ENCODE data around the gene CYB561D2.
A peak's percentile ranks its signal among the peaks of the same experiment; 100 is the strongest.

CYB561D2 gene

GRCh38 chr3:50333744-50334328 lies 16.8 kb upstream of the CYB561D2 start:
- TF ChIP-seq FOXM1 (IDR thresholded peaks at IDR 0.05; ENCODE audit: borderline replicate concordance, low read depth) (no peak), ZBTB7A (IDR thresholded peaks at IDR 0.05; ENCODE audit: low read depth) (no peak), CEBPB (IDR thresholded peaks at IDR 0.05) (no peak), EGR1 (IDR thresholded peaks at IDR 0.05) (no peak), CREB1 (IDR thresholded peaks at IDR 0.05; ENCODE audit: low read depth) (no peak), TEAD4 (IDR thresholded peaks at IDR 0.05) (no peak), TCF12 (IDR thresholded peaks at IDR 0.05; ENCODE audit: low read depth) (no peak), NFIC (IDR thresholded peaks at IDR 0.05) (no peak), TAF1 (IDR thresholded peaks at IDR 0.05; ENCODE audit: low read depth) (no peak), YY1 (IDR thresholded peaks at IDR 0.05; ENCODE audit: low read depth) (no peak), EP300 (IDR thresholded peaks at IDR 0.05; ENCODE audit: borderline replicate concordance) (no peak), RAD21 (IDR thresholded peaks at IDR 0.05; ENCODE audit: low read depth) (no peak)
- TF ChIP-seq, protein P1, sequence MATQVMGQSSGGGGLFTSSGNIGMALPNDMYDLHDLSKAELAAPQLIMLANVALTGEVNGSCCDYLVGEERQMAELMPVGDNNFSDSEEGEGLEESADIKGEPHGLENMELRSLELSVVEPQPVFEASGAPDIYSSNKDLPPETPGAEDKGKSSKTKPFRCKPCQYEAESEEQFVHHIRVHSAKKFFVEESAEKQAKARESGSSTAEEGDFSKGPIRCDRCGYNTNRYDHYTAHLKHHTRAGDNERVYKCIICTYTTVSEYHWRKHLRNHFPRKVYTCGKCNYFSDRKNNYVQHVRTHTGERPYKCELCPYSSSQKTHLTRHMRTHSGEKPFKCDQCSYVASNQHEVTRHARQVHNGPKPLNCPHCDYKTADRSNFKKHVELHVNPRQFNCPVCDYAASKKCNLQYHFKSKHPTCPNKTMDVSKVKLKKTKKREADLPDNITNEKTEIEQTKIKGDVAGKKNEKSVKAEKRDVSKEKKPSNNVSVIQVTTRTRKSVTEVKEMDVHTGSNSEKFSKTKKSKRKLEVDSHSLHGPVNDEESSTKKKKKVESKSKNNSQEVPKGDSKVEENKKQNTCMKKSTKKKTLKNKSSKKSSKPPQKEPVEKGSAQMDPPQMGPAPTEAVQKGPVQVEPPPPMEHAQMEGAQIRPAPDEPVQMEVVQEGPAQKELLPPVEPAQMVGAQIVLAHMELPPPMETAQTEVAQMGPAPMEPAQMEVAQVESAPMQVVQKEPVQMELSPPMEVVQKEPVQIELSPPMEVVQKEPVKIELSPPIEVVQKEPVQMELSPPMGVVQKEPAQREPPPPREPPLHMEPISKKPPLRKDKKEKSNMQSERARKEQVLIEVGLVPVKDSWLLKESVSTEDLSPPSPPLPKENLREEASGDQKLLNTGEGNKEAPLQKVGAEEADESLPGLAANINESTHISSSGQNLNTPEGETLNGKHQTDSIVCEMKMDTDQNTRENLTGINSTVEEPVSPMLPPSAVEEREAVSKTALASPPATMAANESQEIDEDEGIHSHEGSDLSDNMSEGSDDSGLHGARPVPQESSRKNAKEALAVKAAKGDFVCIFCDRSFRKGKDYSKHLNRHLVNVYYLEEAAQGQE (IDR thresholded peaks at IDR 0.05; ENCODE audit: low read depth): no peak
- TF ChIP-seq, protein P2, sequence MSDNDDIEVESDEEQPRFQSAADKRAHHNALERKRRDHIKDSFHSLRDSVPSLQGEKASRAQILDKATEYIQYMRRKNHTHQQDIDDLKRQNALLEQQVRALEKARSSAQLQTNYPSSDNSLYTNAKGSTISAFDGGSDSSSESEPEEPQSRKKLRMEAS (IDR thresholded peaks at IDR 0.05): no peak
- TF ChIP-seq, protein P3, sequence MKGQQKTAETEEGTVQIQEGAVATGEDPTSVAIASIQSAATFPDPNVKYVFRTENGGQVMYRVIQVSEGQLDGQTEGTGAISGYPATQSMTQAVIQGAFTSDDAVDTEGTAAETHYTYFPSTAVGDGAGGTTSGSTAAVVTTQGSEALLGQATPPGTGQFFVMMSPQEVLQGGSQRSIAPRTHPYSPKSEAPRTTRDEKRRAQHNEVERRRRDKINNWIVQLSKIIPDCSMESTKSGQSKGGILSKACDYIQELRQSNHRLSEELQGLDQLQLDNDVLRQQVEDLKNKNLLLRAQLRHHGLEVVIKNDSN (IDR thresholded peaks at IDR 0.05): no peak

- TF ChIP-seq CREB1 (IDR thresholded peaks at IDR 0.05; ENCODE audit: low read depth) (no peak), TCF12 (IDR thresholded peaks at IDR 0.05; ENCODE audit: low read depth) (no peak), EGR1 (IDR thresholded peaks at IDR 0.05) (no peak), FOXM1 (IDR thresholded peaks at IDR 0.05; ENCODE audit: borderline replicate concordance, low read depth) (no peak), YY1 (IDR thresholded peaks at IDR 0.05; ENCODE audit: low read depth) (no peak), TEAD4 (IDR thresholded peaks at IDR 0.05) (no peak), CEBPB (IDR thresholded peaks at IDR 0.05) (no peak), NFIC (IDR thresholded peaks at IDR 0.05) (no peak), RAD21 (IDR thresholded peaks at IDR 0.05; ENCODE audit: low read depth) (no peak), EP300 (IDR thresholded peaks at IDR 0.05; ENCODE audit: borderline replicate concordance) (no peak), TAF1 (IDR thresholded peaks at IDR 0.05; ENCODE audit: low read depth) (no peak), ZBTB7A (IDR thresholded peaks at IDR 0.05; ENCODE audit: low read depth) (no peak)
- TF ChIP-seq, protein P2 (IDR thresholded peaks at IDR 0.05): no peak
- TF ChIP-seq, protein P3 (IDR thresholded peaks at IDR 0.05): no peak
- TF ChIP-seq, protein P1 (IDR thresholded peaks at IDR 0.05; ENCODE audit: low read depth): no peak
These were observed 16.2 kb upstream of the CYB561D2 start for GRCh38 chr3:50334339-50335075.

- TF ChIP-seq EP300 (IDR thresholded peaks at IDR 0.05; ENCODE audit: borderline replicate concordance) (no peak), RAD21 (IDR thresholded peaks at IDR 0.05; ENCODE audit: low read depth) (no peak), TEAD4 (IDR thresholded peaks at IDR 0.05) (no peak), CEBPB (IDR thresholded peaks at IDR 0.05) (no peak; the same call in 1 of the 2 replicates), CREB1 (IDR thresholded peaks at IDR 0.05; ENCODE audit: low read depth) (no peak)
These were observed 14.0 kb upstream of the CYB561D2 start for GRCh38 chr3:50336452-50337174.

DNA sequence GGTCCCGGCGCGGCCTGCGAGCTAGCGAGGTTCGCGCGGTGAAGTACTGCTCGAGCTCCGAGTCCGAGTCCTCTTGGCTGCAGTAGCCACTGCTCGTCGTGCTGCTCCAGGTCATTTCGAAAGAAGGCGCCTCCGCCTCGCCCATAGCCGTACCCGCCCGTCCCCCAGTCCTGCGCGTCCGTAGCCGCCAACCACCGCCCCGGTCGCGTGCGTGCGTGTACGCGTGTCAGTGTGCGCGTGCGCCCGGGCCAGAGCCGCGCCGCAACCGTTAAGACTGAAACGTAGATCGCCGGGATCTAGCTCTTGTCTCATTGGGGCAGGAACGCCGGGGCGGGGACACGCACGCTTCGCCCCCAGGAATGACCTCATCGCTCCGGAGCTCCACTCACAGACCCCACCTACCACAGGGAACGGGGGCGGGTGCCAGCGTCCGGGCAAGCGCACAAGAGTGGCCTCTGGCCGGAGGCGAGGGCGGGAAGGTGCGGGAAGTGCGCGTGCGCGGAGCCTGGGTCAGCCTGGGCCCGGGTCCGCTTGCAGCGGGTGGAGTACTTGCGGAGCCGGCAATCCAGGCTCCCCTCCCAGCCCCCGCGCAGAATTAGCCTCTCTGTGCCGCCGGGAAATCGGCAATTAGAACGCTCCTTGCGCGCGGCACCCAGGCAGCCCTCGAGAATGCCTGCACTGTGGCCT lies 13.3 kb upstream of the CYB561D2 start:
- TF ChIP-seq EGR1 (IDR thresholded peaks at IDR 0.05) (peak; percentile 87), TAF1 (IDR thresholded peaks at IDR 0.05; ENCODE audit: low read depth) (peak; percentile 73), EP300 (IDR thresholded peaks at IDR 0.05; ENCODE audit: borderline replicate concordance) (no peak), CREB1 (IDR thresholded peaks at IDR 0.05; ENCODE audit: low read depth) (no peak; the same call in none of the 2 replicates), TCF12 (IDR thresholded peaks at IDR 0.05; ENCODE audit: low read depth) (no peak; the same call in 1 of the 2 replicates), YY1 (IDR thresholded peaks at IDR 0.05; ENCODE audit: low read depth) (no peak; the same call in 1 of the 2 replicates), ZBTB7A (IDR thresholded peaks at IDR 0.05; ENCODE audit: low read depth) (peak; percentile 28; the same call in 1 of the 2 replicates), CEBPB (IDR thresholded peaks at IDR 0.05) (no peak), RAD21 (IDR thresholded peaks at IDR 0.05; ENCODE audit: low read depth) (no peak), NFIC (IDR thresholded peaks at IDR 0.05) (0 out of 2 replicates have a peak, but pooled peaks have one; percentile 10), FOXM1 (IDR thresholded peaks at IDR 0.05; ENCODE audit: borderline replicate concordance, low read depth) (0 out of 2 replicates have a peak, but pooled peaks have one; percentile 18), TEAD4 (IDR thresholded peaks at IDR 0.05) (0 out of 2 replicates have a peak, but pooled peaks have one; percentile 7)
- TF ChIP-seq, protein P1 (IDR thresholded peaks at IDR 0.05; ENCODE audit: low read depth): no peak
- TF ChIP-seq, protein P2 (IDR thresholded peaks at IDR 0.05): peak; percentile 94
- TF ChIP-seq, protein P3 (IDR thresholded peaks at IDR 0.05): no peak

All from Ishikawa (cell line).